ENCODE data around the gene ZNF683.
"Not testable (repeated sequence)": the region's sequence is repeated elsewhere in the genome, so short reads cannot be mapped to it uniquely, and the experiment has no call there.

ZNF683 gene

GRCh38 chr1:26385063-26385462, 12.5 kb upstream of the ZNF683 start:
- DNase-seq (ENCODE audit: low read depth): not testable (repeated sequence)

GRCh38 chr1:26384076-26384475, 11.5 kb upstream of the ZNF683 start:
- no peak for DNase-seq (ENCODE audit: low read depth)

- DNase-seq (ENCODE audit: low read depth): no peak
These were observed 6.3 kb upstream of the ZNF683 start for GRCh38 chr1:26378879-26379251.

GRCh38 chr1:26378088-26378878, 5.7 kb upstream of the ZNF683 start:
- DNase-seq (ENCODE audit: low read depth): peak; percentile 81

GRCh38 chr1:26376050-26376449, 3.5 kb upstream of the ZNF683 start:
- DNase-seq (ENCODE audit: low read depth): no peak

GRCh38 chr1:26375081-26375480, 2.5 kb upstream of the ZNF683 start:
- no peak for DNase-seq (ENCODE audit: low read depth)

GRCh38 chr1:26374361-26374760, 1.8 kb upstream of the ZNF683 start:
- not testable (repeated sequence) for DNase-seq (ENCODE audit: low read depth)

- no peak for DNase-seq (ENCODE audit: low read depth)
These were observed 1.2 kb upstream of the ZNF683 start for GRCh38 chr1:26373789-26374188.

DNA sequence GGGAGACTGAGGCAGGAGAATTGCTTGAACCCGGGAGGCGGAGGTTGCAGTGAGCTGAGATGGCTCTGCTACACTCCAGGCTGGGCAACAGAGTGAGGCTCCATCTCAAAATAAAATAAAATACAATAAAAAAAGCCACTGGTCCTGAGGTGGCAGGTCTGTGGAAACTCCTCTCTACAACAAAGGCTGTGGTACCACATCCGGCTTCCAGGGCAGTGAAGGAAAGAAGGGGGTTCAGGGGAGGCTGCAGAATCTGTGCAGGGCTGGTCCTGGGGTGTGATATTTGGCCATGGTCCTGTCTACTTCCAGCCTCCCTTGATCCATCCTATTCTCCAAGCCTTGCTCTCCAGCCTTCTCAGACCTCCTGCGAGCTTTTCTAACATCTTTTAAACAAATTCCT, 731 bp upstream of the ZNF683 start:
- DNase-seq (ENCODE audit: low read depth): peak; percentile 25

DNA sequence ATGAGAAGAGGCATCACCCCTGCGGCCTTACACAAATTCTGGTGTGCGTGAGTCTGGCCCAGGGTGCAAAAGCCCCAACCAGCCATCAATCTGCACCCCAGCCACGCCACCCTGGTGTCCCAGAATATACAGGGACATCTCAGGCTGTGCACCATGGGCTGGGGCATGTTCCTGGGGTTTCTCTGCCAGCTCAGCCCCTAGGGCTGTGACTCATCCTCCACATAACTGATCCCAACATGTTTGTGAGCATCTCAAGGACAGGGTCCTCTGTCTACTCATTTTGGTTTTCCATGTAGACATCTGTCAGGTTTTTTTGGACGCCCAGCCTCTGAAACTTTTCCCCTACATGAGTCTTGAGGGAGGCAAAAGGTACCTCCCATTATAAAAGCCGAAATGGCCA, 511 bp downstream of the ZNF683 start:
- DNase-seq (ENCODE audit: low read depth): no peak

GRCh38 chr1:26370591-26371382, 1.8 kb downstream of the ZNF683 start:
- DNase-seq (ENCODE audit: low read depth): no peak

- DNase-seq (ENCODE audit: low read depth): no peak
These were observed 4.1 kb downstream of the ZNF683 start for GRCh38 chr1:26368486-26368885.

GRCh38 chr1:26368006-26368405, 4.5 kb downstream of the ZNF683 start:
- no peak for DNase-seq (ENCODE audit: low read depth)

- DNase-seq (ENCODE audit: low read depth): no peak
These were observed 5.1 kb downstream of the ZNF683 start for GRCh38 chr1:26367441-26367840.

GRCh38 chr1:26364956-26365355, 7.6 kb downstream of the ZNF683 start:
- no peak for DNase-seq (ENCODE audit: low read depth)

- peak; percentile 80 for DNase-seq (ENCODE audit: low read depth)
These were observed 8.8 kb downstream of the ZNF683 start for GRCh38 chr1:26363549-26364448.

DNA sequence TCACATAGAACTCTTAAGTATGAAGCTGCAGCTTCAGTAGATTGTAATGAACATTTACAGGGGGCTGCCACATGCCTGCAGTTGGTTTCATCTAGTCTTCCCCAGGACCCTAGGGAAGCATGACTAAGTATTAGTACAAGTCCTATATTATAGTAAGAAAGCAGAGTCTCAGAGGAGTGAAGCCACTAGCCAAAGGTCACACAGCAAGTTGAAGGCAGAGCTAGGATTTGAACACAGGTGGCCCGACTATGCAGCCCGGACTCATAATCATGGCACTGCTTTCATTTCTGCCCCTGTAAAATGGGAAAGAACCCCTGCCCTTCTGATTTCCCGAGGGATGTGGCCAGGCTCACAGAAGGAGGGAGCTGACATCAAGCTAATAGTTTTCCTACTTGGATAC, 10.2 kb downstream of the ZNF683 start:
- DNase-seq (ENCODE audit: low read depth): no peak

- DNase-seq (ENCODE audit: low read depth): no peak
These were observed 10.9 kb downstream of the ZNF683 start for GRCh38 chr1:26361605-26362122.

- DNase-seq (ENCODE audit: low read depth): no peak
These were observed 11.5 kb downstream of the ZNF683 start for GRCh38 chr1:26360807-26361604.

DNA sequence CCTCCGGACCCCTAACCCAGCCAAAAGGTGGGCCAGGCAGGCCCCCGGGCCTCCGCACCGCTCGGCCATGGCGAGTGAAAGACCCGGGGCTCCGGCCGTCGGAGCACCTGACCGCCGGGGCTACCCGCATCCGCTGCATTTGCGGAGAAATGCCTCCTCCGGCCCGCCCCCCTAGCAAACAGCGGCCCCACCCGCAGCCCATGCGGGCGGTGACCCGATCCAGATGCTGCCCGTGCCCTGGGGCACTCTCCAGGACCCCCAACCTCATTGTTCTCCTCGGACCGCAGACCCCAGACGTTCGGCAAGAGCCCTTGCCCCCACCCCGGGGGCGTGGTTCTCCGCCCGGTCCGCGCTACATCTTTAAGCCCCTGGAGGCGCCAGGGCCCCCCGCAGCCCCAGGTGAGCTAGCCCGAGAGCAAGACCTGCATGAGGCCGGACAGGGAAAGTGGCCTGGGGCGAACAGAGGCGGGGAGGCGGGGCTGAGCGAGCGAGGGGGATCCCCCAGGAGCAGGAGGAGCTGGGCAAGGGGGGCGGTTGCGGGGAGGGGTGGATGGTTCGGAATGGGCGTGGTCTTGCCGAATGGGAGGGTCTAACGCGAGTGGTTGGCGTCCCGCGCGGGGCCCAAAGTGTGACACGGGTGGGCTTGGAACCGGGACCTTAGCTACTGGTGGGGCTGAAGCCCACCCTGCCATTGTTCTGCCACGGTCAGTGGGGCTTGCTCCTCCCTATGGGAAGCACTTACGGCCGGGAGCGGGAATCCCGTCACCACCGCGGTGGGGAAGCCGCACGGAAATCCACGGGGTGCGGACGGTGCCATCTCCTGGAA, 12.4 kb downstream of the ZNF683 start:
- DNase-seq (ENCODE audit: low read depth): peak; percentile 43

Measured in activated gamma-delta T cell treated with anti-CD3 and anti-CD28 coated beads, Interleukin-2, amount 50 U/mL, for 16 hours (primary cell).